ENCODE results near the gene FGF21.

- TF ChIP-seq EZH2 (IDR thresholded peaks at IDR 0.05) (no peak), POLR2AphosphoS5 (IDR thresholded peaks at IDR 0.05; ENCODE audit: borderline replicate concordance, low read depth, low read length) (no peak; the same call in 1 of the 2 replicates), FOXP2 (optimal IDR thresholded peaks at IDR 0.05; ENCODE audit: control extremely low read depth, extremely low read length, insufficient read depth) (no peak)
Measured at GRCh38 chr19:48711106-48711662, 44.1 kb upstream of the FGF21 start.

All from SK-N-MC (cell line).